HG02588 (cell line): ENCODE data around the gene SERPINB8.
"Not testable (repeated sequence)": the region's sequence is repeated elsewhere in the genome, so short reads cannot be mapped to it uniquely, and the experiment has no call there.

Experiments used
- ATAC-seq: cut with Tn5 transposase; IDR thresholded peaks from one replicate; pipeline ENCODE4 v1.9.1; 2021; ENCODE audit warnings: mild to moderate bottlenecking, moderate library complexity; ENCODE audit not compliant: unreplicated experiment

The SERPINB8 gene, protein sequence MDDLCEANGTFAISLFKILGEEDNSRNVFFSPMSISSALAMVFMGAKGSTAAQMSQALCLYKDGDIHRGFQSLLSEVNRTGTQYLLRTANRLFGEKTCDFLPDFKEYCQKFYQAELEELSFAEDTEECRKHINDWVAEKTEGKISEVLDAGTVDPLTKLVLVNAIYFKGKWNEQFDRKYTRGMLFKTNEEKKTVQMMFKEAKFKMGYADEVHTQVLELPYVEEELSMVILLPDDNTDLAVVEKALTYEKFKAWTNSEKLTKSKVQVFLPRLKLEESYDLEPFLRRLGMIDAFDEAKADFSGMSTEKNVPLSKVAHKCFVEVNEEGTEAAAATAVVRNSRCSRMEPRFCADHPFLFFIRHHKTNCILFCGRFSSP

DNA sequence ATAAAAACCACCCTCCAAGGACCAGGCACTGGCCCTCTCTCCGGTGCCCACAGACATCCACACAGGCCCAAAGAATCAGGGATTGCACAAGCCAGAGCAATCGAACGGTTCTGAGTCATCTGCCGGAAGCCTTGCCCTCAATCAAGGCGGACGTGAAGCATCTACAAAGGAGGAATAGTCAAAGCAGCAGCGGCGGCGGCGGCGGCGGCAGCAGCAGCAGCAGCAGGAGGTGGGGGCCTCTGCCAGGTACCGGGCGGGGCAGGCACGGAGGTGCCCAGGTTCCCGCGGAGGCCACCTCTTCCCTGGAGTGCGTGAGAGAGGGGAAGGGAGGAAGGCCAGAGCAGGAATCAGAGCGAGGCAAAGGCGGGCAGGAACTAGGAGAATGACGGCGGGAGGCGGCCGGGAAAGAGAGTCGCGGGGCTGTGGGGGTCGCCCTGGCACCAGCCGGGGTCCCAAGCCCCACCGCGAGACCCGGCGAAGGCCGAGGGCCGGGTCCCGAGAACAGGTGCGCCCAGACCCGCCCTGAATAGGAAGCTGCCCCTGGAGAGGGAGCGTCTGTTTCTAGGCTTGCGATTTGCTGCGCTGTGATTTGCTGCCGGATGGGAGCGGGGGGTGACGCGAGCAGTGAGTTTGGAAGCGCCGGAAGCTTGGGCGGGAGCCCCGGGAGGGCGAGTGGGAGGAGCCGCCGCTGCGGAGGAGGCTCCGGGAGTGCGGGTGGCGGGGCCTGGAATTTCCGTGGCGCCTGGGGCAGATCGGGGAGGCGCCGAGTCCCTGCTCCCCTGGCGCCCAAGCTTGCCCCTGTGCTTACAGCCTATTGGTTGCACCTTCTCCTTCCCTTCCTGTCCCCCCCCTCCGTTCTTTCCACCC is at the start of gene SERPINB8:
SERPINB8 (plus strand) TSS at position 140 of the 867 bp plus-strand sequence. CDS start 8,228 bp downstream, outside the sequence.
- peak; percentile 91 for ATAC-seq

DNA sequence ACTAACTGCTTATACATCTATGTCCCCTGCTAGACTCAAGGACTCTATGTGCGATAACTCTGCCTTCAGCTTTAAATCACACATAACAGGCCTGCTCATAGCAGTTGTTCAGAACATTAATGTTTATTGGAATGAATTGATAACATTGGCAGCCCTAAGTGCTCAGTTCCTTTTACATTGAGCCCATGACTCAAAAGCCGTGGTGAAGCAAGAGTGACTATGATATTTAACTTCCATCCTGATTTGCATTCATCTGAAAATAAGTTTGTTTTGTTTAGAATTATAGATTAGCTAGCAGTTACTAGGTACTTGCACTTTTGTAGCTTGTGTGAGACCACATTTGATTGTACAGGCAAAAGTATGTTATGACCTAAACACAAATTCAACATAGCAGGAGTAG is 47.8 kb upstream of the SERPINB8 start:
- no peak for ATAC-seq

DNA sequence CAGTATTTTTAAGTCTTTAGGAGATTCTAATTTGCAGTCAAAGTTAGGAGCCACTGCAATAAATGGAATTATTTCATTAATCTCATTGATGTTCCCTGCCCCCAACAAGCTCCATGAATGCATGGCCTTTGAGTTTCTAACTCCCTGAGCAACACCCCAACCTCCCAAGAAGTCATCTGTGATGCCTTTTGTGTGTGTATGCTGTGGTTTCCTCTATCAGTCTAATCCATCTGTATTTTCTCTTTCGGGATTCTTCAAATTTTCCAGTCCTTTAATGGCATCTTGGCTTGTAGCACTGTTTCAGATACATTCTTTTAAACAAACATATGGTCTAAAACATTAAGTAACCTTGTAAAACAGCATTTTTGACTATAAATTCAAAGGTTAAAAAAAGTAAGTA is 45.3 kb upstream of the SERPINB8 start:
- ATAC-seq = no peak

DNA sequence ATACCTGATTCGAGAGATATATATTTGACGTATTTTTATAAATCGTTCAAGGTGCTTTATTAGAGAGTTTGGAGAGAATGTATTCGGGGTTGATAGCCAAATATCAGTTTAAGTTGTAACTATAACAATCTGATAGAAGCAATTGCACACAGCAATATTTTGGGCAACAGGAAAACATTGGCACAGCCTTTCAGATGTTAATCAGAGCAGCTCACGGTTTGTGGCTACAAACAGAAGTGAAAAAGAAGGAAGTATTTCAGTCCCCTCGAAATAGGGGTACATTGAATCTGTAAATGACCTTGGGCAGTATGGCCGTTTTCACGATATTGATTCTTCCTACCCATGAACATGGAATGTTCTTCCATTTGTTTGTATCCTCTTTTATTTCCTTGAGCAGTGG is 41.5 kb upstream of the SERPINB8 start:
- no peak for ATAC-seq

DNA sequence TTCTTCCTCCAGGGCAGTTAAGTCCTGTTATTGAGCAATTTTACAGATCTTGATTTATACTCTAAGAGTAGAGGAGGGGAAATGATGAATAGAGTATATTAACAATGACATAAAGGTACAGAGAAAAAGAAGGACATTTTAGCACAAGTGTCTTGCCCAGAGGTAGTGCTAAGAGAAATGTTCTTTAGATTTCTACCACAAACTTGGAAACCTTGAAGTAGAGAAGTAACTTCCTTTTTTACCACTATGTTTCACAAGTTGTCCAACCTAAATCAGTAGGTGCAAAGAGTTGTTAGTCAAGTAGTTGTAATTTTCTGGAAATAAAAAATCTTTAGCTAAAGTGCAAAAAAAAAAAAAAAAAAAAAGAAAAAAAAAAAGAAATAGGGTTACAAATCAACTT is 40.5 kb upstream of the SERPINB8 start:
- ATAC-seq = not testable (repeated sequence)

DNA sequence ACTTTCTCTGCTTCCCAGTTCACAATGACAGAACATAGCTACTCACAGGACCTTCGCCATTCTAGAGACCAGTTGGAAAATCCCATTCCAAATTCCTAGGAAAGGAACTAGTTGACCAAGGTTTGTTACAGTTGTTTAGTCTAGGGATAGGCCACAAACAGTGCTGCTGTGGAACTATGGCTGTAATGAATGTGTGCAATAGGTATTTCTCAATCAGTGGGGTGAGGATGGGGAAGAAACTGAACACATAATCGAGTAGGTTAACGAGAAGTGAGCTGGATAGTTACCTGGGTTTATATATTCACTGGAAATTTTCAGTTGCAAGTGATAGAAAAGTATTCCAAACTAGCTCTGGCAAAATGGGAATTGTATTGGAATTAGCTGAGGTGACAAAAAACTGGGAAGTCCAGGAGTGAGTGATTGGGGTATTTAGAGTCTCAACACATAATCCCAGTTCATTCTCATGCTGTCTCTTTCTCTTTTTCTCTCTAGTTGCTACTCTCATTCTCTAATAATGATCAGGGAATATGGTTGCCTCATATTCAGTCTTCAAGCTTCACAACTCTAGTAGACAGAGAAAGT is 39.0 kb upstream of the SERPINB8 start:
- no peak for ATAC-seq

DNA sequence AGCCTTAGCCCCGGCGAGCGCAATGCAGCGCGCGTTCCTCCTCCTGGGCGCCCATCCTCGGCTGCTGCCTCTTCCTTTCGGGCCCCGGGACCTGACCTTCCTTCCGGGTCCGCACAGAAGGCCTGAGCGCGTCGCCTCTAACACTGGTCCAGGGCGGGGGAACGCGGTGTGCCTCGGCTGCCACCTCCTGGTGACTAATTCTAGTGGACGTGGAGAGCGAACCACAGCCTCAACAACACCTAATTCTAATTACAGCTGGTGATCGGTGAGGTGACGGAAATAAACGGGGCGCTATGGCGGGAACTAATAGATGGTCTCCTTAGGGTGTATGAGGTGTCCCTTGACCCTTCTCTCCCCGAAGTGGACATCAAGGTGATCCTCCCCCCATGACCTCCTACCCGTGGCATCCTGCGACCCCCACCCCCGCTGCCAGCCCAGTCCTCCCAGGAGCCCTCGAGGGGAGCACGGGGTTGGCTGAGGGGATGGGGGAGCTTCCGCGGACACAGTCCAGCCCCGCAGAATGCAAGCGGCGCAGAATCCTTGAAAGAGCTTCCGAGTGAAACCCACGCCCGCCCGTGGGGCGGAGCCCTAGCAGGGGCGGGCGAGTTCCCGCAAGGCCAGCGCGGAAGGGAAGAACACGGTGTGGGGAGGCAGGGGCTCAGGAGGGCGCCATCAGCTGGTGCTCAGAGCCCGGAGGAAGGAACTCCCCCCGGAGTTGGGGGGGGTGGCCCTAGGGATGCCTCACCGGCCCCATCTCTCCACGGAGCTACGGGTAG is 33.5 kb upstream of the SERPINB8 start:
- peak; percentile 95 for ATAC-seq

DNA sequence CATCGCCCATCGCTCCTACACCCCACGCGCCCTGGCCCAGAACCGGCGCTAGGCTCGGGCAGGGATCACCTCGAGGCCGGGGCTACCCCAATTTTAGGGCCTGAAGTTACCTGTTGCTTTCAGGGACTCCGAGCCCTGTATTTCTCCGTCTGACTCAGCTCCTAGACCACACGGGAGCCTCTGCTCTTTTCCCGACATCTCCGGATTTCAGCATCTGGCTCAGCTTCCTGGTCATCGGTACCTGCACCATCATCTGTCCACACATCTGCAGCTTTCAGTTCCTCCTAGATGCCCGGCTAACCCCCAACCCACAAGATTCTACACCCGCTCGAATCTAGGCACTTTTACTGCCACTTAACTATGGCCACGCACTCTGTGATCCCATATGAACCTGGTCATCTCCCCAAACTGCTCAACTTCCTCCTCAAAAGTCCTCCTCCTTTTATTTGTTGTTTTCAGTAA is 32.9 kb upstream of the SERPINB8 start:
- ATAC-seq = no peak

DNA sequence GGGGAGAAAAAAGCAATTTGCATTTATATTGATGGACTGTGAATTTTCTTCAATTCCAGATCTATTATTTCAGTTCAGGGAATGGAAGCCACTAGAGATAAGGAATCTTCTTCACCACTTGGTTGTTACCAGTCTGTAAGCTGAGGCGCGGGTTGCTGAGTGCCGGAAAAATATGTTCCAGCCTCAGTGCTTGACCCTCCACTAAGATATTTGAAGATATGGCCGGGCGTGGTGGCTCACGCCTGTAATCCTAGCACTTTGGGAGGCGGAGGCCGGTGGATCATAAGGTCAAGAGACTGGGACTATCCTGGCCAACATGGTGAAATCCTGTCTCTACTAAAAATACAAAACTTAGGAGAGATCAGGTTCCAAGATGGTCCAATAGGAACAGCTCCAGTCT is 29.9 kb upstream of the SERPINB8 start:
- ATAC-seq = no peak

DNA sequence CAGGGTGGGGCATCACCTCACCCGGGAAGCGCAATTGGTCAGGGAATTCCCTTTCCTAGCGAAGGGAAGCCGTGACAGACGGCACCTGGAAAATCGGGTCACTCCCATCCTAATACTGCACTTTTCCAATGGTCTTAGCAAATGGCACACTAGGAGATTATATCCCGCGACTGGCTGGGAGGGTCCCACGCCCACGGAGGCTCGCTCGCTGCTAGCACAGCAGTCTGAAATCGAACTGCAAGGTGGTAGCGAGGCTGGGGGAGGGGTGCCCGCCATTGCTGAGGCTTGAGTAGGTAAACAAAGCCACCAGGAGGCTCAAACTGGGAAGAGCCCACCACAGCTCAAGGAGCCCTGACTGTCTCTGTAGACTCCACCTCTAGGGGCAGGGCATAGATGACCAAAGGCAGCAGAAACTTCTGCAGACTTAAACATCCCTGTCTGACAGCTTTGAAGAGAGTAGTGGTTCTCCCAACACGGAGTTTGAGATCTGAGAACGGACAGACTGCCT is 29.3 kb upstream of the SERPINB8 start:
- not testable (repeated sequence) for ATAC-seq

DNA sequence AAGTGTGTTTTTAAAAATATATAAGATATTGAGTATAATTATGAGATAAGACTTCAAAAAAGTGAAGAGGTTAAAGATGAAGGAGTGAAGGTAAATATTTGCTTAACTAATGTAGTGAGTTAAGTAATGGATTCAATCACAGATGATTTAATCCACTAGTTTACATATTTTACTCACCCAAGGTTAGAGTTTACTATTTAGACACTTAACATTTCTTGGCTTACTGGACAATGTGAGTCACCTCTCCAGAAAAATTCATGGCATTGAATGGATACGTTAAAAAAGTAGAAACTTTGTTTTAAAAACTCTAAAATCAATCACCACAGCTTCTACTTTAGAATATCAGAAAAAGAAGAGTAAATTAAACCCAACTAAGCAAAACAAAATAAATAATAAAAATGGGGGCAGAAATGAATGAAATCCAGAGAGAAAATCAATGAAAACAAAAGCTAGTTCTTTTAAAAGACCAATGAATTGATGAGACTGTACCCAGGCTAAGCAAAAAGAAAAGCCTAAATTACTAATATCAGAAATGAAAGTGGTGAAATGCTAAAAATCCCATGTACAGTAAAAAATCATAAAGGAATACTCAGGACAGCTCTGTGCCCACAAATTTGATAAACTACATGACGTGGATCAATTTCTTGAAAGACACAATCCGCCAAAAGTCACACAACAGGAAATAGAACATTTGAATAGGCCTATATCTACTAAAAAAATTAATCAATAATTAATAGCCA is 22.7 kb upstream of the SERPINB8 start:
- ATAC-seq = no peak

DNA sequence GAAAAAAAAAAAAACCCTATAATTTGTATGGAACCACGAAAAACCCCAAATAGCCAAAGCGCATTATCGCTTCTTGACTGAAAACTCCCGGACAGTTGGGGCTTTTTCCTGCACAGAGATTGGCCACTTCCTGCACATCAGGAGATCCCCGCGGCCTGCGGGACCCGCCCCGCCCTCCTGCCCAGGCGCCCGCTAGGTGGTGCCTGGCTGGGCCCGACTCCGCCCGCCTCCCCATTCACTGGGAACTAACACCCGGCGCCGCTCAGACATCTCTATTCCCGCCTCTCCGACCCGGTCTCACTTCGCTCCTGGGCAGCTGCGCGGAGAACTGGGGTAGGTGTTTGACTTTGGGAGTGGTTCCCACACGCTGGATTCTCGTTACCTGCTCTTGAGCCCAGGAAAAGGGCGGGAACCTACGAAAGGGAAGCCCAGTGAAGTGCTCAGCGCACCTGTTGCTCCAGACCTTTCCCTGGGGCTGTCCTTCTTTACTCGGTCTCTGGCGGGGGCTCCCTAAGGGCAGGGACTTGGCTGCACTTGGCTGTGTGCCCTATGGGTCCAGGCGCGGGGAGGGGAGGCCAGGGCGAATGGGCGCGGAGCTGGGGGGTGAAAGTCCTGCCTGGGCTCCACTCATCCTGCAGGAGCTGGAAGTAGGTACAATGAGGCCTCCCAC is 20.7 kb upstream of the SERPINB8 start, which contains the start of gene HMSD:
HMSD (plus strand) TSS at position 234 of the 670 bp plus-strand sequence. CDS start 4,155 bp downstream, outside the sequence.
- ATAC-seq = peak; percentile 98

DNA sequence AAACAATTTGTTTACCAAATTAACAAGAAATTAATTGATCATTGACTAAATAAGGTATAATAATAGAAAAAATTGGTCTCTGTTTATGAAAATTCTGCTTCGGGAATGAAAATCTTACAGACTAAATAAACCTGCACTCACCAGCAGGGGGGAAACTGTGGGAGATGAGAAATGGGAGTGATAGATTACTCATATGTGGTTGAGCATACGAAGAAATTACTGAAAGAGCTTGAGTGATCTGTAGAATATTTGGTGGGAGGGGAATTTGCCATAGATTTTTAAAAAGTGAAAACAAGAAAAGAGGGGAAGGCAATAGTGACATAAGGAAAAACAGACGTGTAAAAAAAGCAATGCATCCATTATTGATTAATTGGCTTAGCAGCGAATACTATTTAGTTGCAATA is 18.6 kb upstream of the SERPINB8 start:
- ATAC-seq = peak; percentile 31

DNA sequence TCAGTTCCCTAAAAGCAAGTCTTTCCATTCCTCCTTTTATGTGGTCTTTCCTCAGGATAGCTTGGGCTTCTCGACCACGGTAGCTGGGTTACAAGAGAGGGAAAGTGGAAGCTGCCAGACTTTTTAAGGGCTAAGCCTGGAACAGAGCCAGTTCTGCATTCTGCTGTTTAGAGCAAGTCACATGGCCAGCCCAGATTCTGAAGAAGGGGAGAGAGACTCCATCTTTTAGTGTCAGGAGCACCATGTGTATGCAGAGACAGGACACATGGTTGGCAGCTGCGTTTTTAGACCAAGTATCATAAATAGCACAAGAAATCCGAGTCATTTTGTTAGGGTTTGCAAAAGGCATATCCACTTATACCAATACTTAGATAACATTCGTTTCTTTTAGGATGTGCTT is 16.1 kb upstream of the SERPINB8 start:
- ATAC-seq = no peak

DNA sequence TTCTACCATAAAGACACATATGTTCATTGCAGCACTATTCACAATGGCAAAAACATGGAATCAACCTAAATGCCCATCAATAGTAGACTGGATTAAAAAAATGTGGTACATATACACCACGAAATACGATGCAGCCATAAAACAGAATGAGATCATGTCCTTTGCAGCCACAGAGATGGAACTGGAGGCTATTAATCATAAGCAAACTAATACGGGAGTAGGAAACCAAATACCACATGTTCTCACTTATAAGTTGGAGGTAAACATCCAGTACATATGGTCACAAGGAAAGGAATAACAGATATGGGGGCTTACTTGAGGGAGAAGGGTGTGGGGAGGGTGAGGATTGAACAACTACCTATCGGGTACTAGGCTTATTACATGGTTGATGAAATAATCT is 13.1 kb upstream of the SERPINB8 start:
- ATAC-seq = no peak

DNA sequence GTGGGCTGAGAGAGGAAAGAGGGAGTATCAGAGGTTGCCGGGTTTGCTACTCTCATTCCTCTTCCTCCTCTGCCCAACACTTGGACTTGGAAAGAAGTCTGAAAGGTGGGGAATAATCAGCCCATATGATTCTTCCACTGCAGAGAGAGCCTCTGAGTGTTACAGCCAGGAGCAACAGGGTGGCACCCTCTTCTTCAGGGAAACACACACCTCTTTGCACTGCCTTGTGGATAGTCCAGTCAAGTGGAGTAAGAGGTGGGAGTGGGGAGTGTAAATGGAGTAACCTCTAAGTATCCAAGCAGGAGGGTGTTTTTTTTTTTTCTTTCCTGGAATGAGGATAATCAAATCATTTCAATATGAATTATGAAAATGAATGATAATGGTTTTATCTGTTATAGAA is 9.0 kb upstream of the SERPINB8 start:
- ATAC-seq = no peak

DNA sequence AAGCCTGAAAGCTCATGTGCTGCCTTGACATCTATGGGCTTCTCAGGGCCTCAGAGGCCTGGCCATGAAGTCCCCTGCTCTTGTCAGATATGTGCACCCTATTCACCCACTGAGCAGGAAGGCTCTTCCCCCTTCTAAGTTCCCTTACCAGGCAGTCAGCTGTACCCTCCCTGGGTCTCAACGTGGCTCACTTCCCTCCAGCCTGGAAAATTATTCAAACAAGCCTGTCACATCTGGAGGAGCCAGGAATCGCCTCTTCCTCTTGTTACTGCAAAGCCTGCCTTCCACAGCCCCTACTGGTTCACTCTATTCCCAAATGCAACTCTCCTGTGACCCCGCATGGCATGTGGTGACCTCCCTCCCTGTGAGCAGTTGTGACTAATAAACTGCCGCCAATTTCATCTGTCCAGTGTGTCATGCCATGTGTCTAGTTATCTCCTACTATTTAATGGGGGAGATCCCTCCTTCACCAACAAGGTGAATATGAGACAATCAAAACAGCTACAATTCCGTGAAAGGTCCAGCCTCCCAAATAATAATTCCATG is 8.4 kb upstream of the SERPINB8 start:
- ATAC-seq = no peak

DNA sequence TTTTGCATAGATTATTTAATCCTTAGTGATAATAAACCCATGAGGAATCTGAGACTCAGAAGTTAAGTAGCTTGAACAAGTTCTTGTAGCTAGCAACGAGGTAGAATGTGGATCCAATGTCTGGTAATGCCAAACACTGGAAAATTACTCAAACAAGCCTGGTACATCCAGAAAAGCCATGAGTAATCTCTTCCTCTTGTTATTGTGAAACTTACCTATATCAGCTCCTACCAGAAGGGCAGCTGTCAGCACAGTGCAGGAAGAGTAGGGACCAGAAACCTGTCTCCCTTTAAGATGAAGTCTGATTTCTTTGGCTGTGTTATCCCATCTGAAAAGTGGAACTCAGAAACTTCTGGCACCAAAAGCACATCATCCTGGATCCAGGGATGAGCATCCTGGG is 7.7 kb upstream of the SERPINB8 start:
- no peak for ATAC-seq
